ENCODE measurements around the gene KCTD20.

KCTD20 gene

GRCh38 chr6:36492092-36492491 lies 49.3 kb downstream of the KCTD20 start:
- DNase-seq (ENCODE audit: low read depth in 2 of 2, low spot score in 1 of 2), result no peak

GRCh38 chr6:36492621-36493020 lies 49.8 kb downstream of the KCTD20 start:
- no peak for DNase-seq (ENCODE audit: low read depth in 2 of 2, low spot score in 1 of 2)

- DNase-seq (ENCODE audit: low read depth in 2 of 2, low spot score in 1 of 2), result no peak
Observed at GRCh38 chr6:36493319-36493718, 50.5 kb downstream of the KCTD20 start.

GRCh38 chr6:36493859-36494258 lies 51.1 kb downstream of the KCTD20 start:
- no peak for DNase-seq (ENCODE audit: low read depth in 2 of 2, low spot score in 1 of 2)

- no peak for DNase-seq (ENCODE audit: low read depth in 2 of 2, low spot score in 1 of 2)
Observed at GRCh38 chr6:36495086-36495485, 52.3 kb downstream of the KCTD20 start.

- no peak for DNase-seq (ENCODE audit: low read depth in 2 of 2, low spot score in 1 of 2)
Observed at GRCh38 chr6:36499918-36500317, 57.1 kb downstream of the KCTD20 start.

- DNase-seq (ENCODE audit: low read depth in 2 of 2, low spot score in 1 of 2), result no peak
Observed at GRCh38 chr6:36501686-36502085, 58.9 kb downstream of the KCTD20 start.

GRCh38 chr6:36504181-36504580 lies 61.4 kb downstream of the KCTD20 start:
- DNase-seq (ENCODE audit: low read depth in 2 of 2, low spot score in 1 of 2), result no peak

GRCh38 chr6:36504982-36505381 lies 62.2 kb downstream of the KCTD20 start:
- DNase-seq (ENCODE audit: low read depth in 2 of 2, low spot score in 1 of 2), result no peak

- no peak for DNase-seq (ENCODE audit: low read depth in 2 of 2, low spot score in 1 of 2)
Observed at GRCh38 chr6:36505744-36506534, 63.1 kb downstream of the KCTD20 start.

- DNase-seq (ENCODE audit: low read depth in 2 of 2, low spot score in 1 of 2), result no peak
Observed at GRCh38 chr6:36506611-36507010, 63.8 kb downstream of the KCTD20 start.

GRCh38 chr6:36508532-36508931 lies 65.7 kb downstream of the KCTD20 start:
- DNase-seq (ENCODE audit: low read depth in 2 of 2, low spot score in 1 of 2), result no peak

GRCh38 chr6:36510365-36510764 lies 67.6 kb downstream of the KCTD20 start:
- no peak for DNase-seq (ENCODE audit: low read depth in 2 of 2, low spot score in 1 of 2)

GRCh38 chr6:36514554-36515456 lies 72.0 kb downstream of the KCTD20 start:
- no peak for DNase-seq (ENCODE audit: low read depth in 2 of 2, low spot score in 1 of 2)

GRCh38 chr6:36515844-36516243 lies 73.0 kb downstream of the KCTD20 start:
- no peak for DNase-seq (ENCODE audit: low read depth in 2 of 2, low spot score in 1 of 2)

GRCh38 chr6:36516559-36516958 lies 73.8 kb downstream of the KCTD20 start:
- no peak for DNase-seq (ENCODE audit: low read depth in 2 of 2, low spot score in 1 of 2)

GRCh38 chr6:36516988-36517387 lies 74.2 kb downstream of the KCTD20 start:
- no peak for DNase-seq (ENCODE audit: low read depth in 2 of 2, low spot score in 1 of 2)

GRCh38 chr6:36517408-36517807 lies 74.6 kb downstream of the KCTD20 start:
- no peak for DNase-seq (ENCODE audit: low read depth in 2 of 2, low spot score in 1 of 2)

GRCh38 chr6:36519352-36519751 lies 76.6 kb downstream of the KCTD20 start:
- DNase-seq (ENCODE audit: low read depth in 2 of 2, low spot score in 1 of 2), result no peak

- DNase-seq (ENCODE audit: low read depth in 2 of 2, low spot score in 1 of 2), result no peak
Observed at GRCh38 chr6:36523451-36523850, 80.7 kb downstream of the KCTD20 start.

GRCh38 chr6:36523936-36524499 lies 81.2 kb downstream of the KCTD20 start:
- DNase-seq (ENCODE audit: low read depth in 2 of 2, low spot score in 1 of 2), result no peak

- DNase-seq (ENCODE audit: low read depth in 2 of 2, low spot score in 1 of 2), result no peak
Observed at GRCh38 chr6:36524871-36525270, 82.1 kb downstream of the KCTD20 start.
